ENCODE measurements around the gene CFAP45.

Gene CFAP45

DNA sequence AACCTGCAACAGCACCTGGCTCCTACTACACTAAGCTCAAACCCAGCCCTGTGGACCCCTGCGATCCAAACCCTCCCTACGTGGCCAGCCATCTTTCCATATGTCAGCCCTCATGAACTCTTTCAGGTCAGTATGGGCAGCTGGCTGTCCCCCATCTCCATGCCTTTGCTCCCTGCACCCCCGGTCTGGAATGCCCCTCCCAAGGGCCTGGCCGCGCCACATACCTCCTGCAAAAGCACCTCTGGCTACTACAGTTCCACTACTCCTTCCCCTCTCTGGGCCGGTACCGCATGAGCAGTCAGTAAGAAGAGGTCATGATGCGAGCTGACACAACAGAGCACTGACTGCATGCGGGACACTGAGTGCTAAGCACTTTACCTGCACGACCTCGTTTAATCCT lies 35.3 kb upstream of the CFAP45 start:
- TF ChIP-seq, protein P1, sequence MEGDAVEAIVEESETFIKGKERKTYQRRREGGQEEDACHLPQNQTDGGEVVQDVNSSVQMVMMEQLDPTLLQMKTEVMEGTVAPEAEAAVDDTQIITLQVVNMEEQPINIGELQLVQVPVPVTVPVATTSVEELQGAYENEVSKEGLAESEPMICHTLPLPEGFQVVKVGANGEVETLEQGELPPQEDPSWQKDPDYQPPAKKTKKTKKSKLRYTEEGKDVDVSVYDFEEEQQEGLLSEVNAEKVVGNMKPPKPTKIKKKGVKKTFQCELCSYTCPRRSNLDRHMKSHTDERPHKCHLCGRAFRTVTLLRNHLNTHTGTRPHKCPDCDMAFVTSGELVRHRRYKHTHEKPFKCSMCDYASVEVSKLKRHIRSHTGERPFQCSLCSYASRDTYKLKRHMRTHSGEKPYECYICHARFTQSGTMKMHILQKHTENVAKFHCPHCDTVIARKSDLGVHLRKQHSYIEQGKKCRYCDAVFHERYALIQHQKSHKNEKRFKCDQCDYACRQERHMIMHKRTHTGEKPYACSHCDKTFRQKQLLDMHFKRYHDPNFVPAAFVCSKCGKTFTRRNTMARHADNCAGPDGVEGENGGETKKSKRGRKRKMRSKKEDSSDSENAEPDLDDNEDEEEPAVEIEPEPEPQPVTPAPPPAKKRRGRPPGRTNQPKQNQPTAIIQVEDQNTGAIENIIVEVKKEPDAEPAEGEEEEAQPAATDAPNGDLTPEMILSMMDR (IDR thresholded peaks at IDR 0.05; ENCODE audit: insufficient read depth, low read depth, low read length, missing control alignments), result no peak
- H3K4me3 ChIP-seq (ENCODE audit: low read depth, low read length), result no peak overlapping the region
- no peak for DNase-seq (ENCODE audit: low read depth)

DNA sequence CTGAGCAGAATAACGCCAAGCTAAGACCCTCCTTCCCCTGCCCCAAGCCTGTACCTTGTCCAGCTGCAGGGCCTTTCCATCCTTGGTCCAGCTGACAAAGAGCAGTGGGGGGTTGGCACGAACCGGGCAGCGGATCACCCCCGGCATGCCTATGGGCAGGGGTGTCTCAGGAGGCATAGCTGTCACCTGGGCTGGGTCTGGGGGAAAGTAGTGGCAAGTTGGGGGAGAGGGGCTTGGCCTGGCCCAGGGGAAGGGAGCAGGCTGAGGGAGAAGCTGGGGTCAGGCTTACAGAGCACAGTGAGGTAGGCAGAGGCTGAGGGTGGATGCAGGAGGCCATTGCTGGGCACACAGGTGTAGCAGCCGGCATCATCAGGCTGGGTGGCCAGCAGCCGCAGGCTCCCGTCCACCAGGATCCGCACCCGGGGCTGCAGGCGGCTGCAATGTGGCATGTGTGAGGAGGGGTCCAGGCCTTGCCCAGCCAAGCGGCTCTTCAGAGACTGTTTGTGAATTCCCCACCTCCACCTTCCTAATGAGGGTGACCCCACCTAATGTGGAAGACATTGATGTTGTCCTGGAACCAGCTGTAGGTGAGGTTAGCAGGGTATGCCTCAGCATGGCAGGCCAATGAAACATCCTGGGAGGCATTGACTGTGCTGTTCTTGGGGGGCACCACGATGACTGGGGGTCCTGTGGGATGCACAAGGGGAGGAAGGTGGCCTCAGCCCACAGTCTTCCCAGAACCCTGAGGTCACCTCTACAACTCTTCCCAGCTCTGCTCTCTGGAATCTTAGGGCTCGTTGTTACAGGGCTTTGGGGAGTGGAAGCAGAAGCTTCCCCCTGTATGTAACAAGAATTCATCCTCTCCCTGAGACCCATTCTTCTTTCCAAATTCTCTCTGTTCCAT lies 34.4 kb upstream of the CFAP45 start:
- TF ChIP-seq, protein P1 (IDR thresholded peaks at IDR 0.05; ENCODE audit: insufficient read depth, low read depth, low read length, missing control alignments), result no peak
- H3K4me3 ChIP-seq (ENCODE audit: low read depth, low read length), result no peak overlapping the region
- no peak for DNase-seq (ENCODE audit: low read depth)

DNA sequence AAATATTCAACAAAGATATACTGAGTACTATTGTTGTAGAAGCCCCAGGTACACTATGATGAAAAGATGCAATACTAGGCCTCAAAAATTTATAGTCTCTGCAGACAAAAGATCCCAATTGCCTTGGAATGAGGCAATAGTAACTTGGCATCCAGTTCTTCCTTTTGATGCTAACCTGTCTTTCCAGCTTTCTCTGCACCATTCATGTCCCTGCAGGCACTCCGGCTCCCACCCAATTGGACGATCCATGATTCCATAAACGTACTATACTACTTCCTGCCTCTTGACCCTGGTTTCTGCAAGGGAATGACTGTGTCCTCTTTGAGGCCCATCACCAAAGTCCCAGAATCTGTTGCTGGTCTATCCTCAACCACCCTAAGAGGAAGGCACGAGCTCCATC lies 33.4 kb upstream of the CFAP45 start:
- no peak overlapping the region for H3K4me3 ChIP-seq (ENCODE audit: low read depth, low read length)
- no peak for DNase-seq (ENCODE audit: low read depth)
- TF ChIP-seq, protein P1 (IDR thresholded peaks at IDR 0.05; ENCODE audit: insufficient read depth, low read depth, low read length, missing control alignments), result no peak

DNA sequence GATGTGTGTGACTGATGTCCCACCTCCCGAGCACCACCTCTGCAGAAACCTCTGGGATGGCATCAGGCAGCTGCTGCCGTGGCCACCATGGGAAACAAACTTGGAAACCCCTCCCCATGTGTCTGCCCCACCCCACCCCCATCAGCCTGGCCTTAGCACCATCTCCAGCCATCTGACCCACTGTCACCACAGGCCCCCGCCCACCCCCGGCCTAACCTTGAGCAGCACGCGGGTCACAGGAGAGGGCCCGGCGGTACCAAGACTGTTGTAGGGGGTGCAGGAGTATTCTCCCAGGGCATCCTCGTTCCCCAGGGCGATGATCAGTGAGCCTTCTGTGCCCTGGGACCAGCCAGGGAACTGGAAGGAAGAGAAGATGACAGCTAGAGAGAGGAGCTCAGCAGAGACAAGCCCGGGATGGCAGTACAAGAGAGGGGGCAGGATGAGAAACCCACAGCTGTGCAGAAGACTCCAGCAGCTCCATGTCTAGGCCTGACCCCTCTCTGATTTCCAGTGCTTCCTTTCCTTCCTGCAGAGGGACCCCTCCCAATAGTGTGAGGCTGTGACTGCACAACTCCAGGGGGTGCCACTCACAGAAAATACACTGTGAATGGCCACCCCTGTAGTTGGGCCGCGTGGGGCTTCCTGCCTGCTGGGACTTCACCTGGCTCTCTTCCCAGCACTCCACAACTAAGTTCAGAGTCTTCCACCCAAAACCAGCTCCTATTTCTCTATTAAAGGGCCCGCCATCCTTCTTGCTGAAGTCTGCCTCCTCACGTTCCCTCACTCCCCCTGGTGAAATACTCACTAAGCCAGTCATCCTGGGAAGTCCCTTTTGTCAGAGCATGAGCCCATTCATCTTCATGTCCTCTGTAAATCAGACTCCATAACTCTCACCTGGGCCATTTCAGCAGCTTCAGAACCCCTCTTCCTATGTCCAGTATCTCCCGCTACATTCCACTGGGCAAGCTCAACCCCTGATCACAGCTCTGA lies 32.6 kb upstream of the CFAP45 start:
- TF ChIP-seq, protein P1 (IDR thresholded peaks at IDR 0.05; ENCODE audit: insufficient read depth, low read depth, low read length, missing control alignments), result no peak
- no peak for DNase-seq (ENCODE audit: low read depth)
- H3K4me3 ChIP-seq (ENCODE audit: low read depth, low read length), result no peak overlapping the region

DNA sequence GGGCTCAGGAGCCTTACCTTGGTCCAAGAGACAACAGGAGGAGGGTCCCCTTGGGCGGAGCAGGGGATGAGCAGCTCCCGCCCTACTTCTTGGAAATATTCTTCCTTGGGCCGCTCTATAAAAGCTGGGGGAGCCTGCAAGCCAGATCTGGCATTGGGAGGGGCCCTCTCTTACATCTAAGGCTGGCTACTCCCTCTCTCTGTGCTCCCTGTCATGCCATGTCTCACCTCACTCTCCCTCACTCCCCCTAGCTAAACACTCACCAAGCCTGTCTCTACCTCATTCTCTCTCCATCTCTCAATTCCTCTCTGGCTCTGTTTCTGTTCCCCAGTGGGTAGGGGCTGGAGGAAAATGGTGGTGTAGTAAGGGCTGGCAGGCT lies 31.8 kb upstream of the CFAP45 start:
- H3K4me3 ChIP-seq (ENCODE audit: low read depth, low read length), result no peak overlapping the region
- TF ChIP-seq, protein P1 (IDR thresholded peaks at IDR 0.05; ENCODE audit: insufficient read depth, low read depth, low read length, missing control alignments), result no peak
- no peak for DNase-seq (ENCODE audit: low read depth)

DNA sequence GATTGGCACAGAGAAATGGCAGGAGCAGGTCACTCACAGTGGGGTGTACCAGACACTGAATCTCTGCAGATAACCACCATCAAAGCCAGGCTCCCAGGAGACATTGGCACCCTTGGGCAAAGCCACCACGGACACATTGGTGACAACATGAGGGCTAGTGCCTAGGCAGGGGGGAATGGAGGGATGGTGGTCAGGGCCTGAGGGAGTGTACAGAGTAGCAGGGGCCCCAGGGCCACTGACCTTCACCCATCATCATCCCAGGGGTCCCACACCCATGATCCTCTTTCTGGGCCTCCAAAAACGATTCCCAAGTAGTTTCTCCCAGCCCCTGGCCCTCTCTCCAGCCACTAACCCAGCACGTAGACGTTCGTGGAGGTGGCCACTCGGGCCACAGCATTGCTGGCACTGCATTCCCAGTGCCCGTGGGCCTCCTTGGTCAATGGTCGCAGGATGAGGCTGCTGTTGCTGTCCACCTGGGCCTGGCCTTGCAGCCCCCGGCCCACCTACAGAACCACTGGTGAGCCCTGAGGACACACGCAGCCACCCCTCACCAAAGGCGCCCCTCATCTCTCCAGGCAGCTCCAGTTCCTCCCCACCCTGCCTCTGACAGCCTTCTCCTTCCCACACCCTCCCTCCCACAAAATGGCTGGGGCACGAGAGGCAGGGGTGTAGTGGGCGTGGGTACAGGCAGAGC lies 31.3 kb upstream of the CFAP45 start:
- no peak overlapping the region for H3K4me3 ChIP-seq (ENCODE audit: low read depth, low read length)
- TF ChIP-seq, protein P1 (IDR thresholded peaks at IDR 0.05; ENCODE audit: insufficient read depth, low read depth, low read length, missing control alignments), result no peak
- DNase-seq (ENCODE audit: low read depth), result no peak

All from GM12865 (cell line).